Stimulated activated CD8-positive, alpha-beta memory T cell treated with anti-CD3 and anti-CD28 coated beads, Interleukin-7, amount 100 ng/mL, for 48 hours (primary cell): ENCODE measurements around the gene ANKRD61.
A peak's percentile ranks its signal among the peaks of the same experiment; 100 is the strongest.
"Not testable (repeated sequence)": the region's sequence is repeated elsewhere in the genome, so short reads cannot be mapped to it uniquely, and the experiment has no call there.

Experiments
- DNase-seq, 2 donors: peaks; one replicate each; pipeline ENCODE4 v3.0.0-alpha.2; 2020; ENCODE audit warnings: low read depth in 1 of 2; ENCODE audit errors: extremely low read depth in 1 of 2

The ANKRD61 gene

GRCh38 chr7:6030988-6031387, at the start of gene ANKRD61:
ANKRD61 (plus strand) TSS chr7:6031376; CDS start chr7:6031376, 0 bp downstream.
- no peak for DNase-seq

DNA sequence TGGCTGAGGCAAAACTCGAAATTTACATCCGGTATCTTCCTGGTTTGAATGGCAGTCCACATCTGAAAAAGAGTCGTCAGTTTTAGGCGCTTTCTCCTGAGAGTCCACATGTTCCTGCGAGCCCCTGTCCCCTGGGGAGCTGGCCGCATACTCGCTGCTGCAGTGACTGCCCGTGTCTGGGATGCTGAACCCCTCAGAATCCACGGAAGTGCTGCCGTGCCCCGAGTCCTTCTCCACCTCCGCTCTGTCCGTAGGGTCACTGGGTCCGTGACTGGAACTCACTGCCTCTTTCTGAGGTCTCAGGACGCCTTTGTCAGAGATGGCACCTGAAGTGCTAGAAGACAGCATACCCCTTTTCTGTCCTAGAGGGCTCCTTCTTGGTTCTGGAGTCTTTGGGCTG, 44.1 kb upstream of the ANKRD61 start:
- not testable (repeated sequence) for DNase-seq

GRCh38 chr7:5997210-5997808, 33.9 kb upstream of the ANKRD61 start:
- no peak for DNase-seq

- DNase-seq, result no peak
Observed at GRCh38 chr7:6007386-6007785, 23.8 kb upstream of the ANKRD61 start.

DNA sequence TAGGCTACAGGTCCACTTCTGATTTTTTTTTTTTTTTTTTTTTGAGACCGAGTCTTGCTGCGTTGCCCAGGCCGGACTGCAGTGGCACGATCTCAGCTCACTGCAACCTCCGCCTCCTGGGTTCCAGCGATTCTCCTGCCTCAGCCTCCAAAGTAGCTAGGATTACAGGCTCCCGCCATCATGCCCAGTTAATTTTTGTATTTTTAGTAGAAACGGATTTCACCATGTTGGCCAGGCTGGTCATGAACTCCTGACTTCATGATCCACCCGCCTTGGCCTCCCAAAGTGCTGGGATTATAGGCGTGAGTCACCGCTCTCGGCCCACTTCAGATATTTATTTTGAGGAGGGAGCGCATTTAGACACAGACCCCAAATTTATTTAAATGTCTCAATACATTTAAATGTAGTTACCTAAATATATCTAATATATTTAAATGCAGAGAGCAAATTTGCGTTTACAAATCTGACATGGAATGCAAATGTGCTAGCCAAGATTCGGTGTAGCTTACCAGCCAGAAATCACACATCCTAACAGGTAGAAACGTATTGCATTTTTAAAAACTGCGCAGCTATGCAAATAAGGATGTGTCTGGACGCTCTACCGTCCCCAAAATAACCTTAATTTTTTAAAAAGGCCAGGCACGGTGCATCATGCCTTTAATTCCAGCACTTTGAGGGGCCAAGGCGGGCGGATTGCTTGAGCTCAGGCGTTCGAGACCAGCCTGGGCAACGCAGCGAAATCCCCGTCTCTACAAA, 23.2 kb upstream of the ANKRD61 start:
- not testable (repeated sequence) for DNase-seq

DNA sequence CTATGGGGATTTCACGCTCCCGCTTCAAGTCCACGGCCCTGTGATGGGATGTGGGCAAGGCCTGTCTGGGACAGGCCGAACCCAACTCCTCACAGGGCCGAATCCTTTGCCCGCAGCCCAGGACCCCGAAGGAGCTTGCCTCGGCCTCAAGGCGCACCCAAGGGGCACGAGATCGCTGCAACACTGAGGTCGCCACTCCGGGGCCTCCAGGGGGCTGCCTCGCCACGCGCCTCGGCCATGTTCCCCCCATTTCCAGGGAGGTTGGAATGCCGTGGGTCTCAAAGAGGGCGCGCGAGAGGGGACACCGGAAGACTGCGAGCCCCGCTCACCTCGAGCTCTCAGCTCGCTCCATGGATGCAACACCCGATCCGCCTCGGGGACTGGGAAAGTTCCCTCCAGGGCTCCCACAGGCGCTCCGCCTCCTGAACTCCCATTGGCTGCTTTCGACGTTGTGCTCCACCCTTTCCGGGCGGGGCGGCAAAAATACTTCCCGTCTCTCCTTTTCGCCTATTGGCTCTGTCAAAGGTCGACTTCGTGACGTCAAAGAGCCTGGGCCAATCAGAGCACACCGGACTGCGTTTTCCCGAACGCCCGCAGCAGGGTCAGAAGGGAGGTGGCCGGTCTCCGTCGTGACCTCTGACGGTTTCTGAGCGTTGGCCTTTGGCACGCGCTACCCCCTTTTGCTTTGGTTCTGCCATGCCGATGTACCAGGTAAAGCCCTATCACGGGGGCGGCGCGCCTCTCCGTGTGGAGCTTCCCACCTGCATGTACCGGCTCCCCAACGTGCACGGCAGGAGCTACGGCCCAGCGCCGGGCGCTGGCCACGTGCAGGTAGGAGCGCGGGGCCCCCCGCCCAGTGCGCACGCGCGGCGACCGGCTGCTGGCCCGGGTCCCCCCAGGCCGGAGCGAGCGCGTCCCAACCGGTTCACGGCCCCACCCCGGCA, 22.2 kb upstream of the ANKRD61 start, which contains the start of the genes AIMP2 and PMS2:
TSS of gene AIMP2 (plus strand) at position 605 of the 944 bp plus-strand sequence. CDS start at position 697, 92 bp downstream.
TSS of gene PMS2 (minus strand) at position 382 of the 944 bp plus-strand sequence. CDS start at position 352, 30 bp downstream.
- DNase-seq, result peak; percentile 88 to 99

DNA sequence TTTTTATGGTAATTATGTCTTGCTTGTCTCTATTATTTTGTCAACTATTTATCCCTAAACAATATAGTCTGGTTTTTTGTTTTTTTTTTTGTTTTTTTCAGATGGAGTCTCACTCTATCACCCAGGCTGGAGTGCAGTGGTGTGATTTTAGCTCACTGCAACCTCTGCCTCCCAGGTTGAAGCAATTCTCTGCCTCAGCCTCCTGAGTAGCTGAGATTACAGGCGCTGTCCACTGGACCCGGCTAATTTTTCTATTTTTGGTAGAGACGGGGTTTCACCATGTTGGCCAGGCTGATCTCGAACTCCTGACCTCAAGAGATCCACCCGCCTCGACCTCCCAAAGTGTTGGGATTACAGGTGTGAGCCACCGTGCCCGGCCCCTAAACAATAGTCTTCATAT, 20.8 kb upstream of the ANKRD61 start:
- not testable (repeated sequence) for DNase-seq

- no peak for DNase-seq
Observed at GRCh38 chr7:6011541-6011940, 19.6 kb upstream of the ANKRD61 start.

GRCh38 chr7:6012355-6013104, 18.6 kb upstream of the ANKRD61 start:
- no peak for DNase-seq

GRCh38 chr7:6015917-6016652, 15.1 kb upstream of the ANKRD61 start:
- no peak for DNase-seq

- DNase-seq, result no peak
Observed at GRCh38 chr7:6016653-6016966, 14.6 kb upstream of the ANKRD61 start.

DNA sequence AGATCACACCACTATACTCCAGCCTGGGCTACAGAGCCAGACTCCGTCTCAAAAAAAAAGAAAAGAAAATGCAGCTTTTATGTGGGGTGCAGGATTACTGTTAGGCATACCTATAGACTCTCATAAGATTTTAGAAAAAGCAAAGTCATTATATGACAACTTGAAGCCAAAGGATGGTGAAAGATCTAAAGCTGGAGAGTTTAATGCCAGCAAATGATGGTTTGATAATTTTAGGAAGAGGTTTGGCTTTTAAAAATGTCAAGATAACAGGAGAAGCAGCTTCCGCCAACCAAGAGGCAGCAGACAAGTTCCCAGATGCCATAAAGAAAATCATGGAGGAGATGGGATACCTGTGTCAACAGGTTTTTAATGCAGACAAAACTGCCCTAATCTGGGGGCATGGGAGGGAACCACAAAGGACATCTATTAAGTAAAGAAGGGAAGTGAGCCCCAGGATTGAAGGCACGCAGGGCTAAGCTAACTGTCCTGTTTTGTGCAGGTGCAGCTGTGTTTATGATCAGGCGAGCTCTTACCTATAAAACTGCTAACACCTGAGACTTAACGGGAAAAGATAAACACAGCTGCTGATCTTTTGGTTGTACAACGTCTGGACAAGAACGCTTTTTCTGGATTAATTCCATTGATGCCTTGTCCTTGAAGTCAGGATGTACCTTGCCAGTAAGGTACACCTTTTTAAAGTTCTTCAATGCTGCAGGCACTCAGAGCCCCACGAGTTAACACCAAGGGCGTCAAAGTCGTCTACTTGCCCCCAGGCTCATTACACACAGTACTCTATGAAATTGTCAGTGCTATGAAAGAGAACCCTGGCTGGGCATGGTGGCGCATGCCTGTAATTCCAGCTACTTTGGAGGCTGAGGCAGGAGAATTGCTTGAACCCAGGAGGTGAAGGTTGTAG, 10.5 kb upstream of the ANKRD61 start:
- no peak for DNase-seq

GRCh38 chr7:6022707-6023106, 8.5 kb upstream of the ANKRD61 start:
- no peak for DNase-seq

- no peak for DNase-seq
Observed at GRCh38 chr7:6023974-6024435, 7.2 kb upstream of the ANKRD61 start.

- DNase-seq, result peak; percentile 16 to 64
Observed at GRCh38 chr7:6026011-6026819, 5.0 kb upstream of the ANKRD61 start.

DNA sequence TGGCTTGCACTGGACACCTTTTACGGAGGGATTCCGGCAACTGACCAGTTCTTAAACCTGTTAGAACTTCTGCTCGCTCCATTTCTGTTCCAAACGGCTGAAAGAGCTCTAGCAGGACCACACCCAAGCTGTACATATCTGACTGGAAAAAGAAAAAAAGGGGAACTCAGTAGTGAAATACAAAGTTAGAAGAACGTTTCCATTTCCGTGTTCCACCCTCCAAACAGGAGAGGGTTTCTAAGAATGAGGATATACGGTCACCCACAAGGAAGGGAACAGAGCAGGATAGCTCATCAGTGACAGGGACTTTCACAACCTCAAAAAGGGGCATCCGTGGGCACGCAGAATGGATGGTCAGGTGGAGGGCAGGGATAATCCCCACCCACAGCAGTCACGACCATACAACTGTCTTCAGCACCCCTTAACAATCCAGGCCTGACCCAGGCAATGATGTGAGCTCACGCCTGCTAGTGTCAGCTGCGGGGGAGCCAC, 4.3 kb upstream of the ANKRD61 start:
- DNase-seq, result no peak

DNA sequence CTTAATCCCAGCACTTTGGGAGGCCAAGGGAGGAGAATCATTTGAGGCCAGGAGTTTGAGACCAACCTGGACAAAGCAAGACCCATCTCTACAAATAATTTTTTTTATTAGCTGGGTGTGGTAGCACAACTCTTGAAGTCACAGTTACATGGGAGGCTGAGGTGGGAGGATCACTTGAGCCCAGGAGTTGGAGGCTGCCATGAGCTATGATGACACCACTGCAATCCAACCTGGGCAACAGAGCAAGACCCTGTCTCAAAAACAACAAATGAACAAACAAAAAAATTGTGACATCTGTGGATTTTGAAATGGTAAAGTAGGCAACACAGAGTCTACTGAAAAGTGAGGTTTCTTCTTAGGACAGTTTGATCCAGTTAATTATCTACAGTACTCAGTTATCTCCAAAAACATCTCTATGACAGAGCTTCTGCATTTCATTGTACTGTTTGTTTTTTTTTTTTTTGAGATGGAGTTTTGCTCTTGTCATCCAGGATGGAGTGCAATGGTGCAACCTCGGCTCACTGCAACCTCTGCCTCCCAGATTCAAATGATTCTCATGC, 3.3 kb upstream of the ANKRD61 start:
- no peak for DNase-seq
